Activated CD4-positive, alpha-beta T cell treated with anti-CD3 and anti-CD28 coated beads, Interleukin-2, Interleukin-4, amounts not matched to agents 100 ng/mL and 50 ng/mL, durations not matched to agents 16 hours and 8 hours (primary cell): Measurements from ENCODE around the gene ATF3.

Experiments used
- DNase-seq: peaks from one replicate; pipeline ENCODE4 v3.0.0-alpha.2; 2020; ENCODE audit warnings: low spot score

The ATF3 gene

GRCh38 chr1:212608392-212608958 lies at the start of gene ATF3:
Gene ATF3, plus strand, starts transcription at chr1:212608761. Its CDS starts 6,261 bp downstream, at chr1:212615022.
- peak; percentile 97 for DNase-seq

GRCh38 chr1:212559929-212560328 lies 48.6 kb upstream of the ATF3 start:
- DNase-seq: no peak

- DNase-seq: no peak
Measured at GRCh38 chr1:212560933-212561460, 47.6 kb upstream of the ATF3 start.

- no peak for DNase-seq
Measured at GRCh38 chr1:212561501-212561931, 47.0 kb upstream of the ATF3 start.

GRCh38 chr1:212562771-212563170 lies 45.8 kb upstream of the ATF3 start:
- no peak for DNase-seq

- DNase-seq: no peak
Measured at GRCh38 chr1:212565079-212565478, 43.5 kb upstream of the ATF3 start.

GRCh38 chr1:212565571-212566305 lies 42.8 kb upstream of the ATF3 start:
- no peak for DNase-seq

- DNase-seq: peak; percentile 91
Measured at GRCh38 chr1:212566522-212567479, 41.8 kb upstream of the ATF3 start.

- no peak for DNase-seq
Measured at GRCh38 chr1:212567638-212568037, 40.9 kb upstream of the ATF3 start.

GRCh38 chr1:212568978-212569537 lies 39.5 kb upstream of the ATF3 start:
- no peak for DNase-seq

- no peak for DNase-seq
Measured at GRCh38 chr1:212574732-212575131, 33.8 kb upstream of the ATF3 start.

GRCh38 chr1:212575333-212575732 lies 33.2 kb upstream of the ATF3 start:
- no peak for DNase-seq

- DNase-seq: no peak
Measured at GRCh38 chr1:212578041-212578440, 30.5 kb upstream of the ATF3 start.

GRCh38 chr1:212581034-212581433 lies 27.5 kb upstream of the ATF3 start:
- DNase-seq: no peak

- DNase-seq: no peak
Measured at GRCh38 chr1:212582291-212582690, 26.3 kb upstream of the ATF3 start.

GRCh38 chr1:212582808-212583615 lies 25.5 kb upstream of the ATF3 start:
- DNase-seq: no peak

- DNase-seq: no peak
Measured at GRCh38 chr1:212583643-212584042, 24.9 kb upstream of the ATF3 start.

- no peak for DNase-seq
Measured at GRCh38 chr1:212584092-212584886, 24.3 kb upstream of the ATF3 start.

- no peak for DNase-seq
Measured at GRCh38 chr1:212585210-212585609, 23.4 kb upstream of the ATF3 start.
